ENCODE measurements around the gene RHOT2.

GRCh38 chr16:714079-714478 is 46.1 kb downstream of the RHOT2 start:
- TF ChIP-seq CTCF (conservative IDR thresholded peaks at IDR 0.05) (no peak), EZH2 (IDR thresholded peaks at IDR 0.05; ENCODE audit: low read depth) (no peak)

All from PC-9 (cell line).